PC-3 (cell line): Measurements from ENCODE around the gene ITGA4.

Source experiments
- CTCF ChIP-seq: fragments of 300-600 bp; sonication (generic); conservative IDR thresholded peaks from 2 replicates; pipeline ENCODE4 v1.5.1; 2017; ENCODE audit warnings: antibody characterized with exemption, low read depth, mild to moderate bottlenecking, low read length
- EZH2 ChIP-seq: fragments of 300-600 bp; sonication (generic); IDR thresholded peaks from one replicate; pipeline ENCODE4 v1.6.1; 2017; ENCODE audit warnings: antibody characterized with exemption, mild to moderate bottlenecking, low read length; ENCODE audit not compliant: unreplicated experiment
- EZH2phosphoT487 ChIP-seq: fragments of 300-600 bp; sonication (generic); IDR thresholded peaks from 2 replicates; pipeline ENCODE4 v1.6.1; 2018; ENCODE audit warnings: mild to moderate bottlenecking, antibody characterized with exemption, low read length, borderline replicate concordance

DNA sequence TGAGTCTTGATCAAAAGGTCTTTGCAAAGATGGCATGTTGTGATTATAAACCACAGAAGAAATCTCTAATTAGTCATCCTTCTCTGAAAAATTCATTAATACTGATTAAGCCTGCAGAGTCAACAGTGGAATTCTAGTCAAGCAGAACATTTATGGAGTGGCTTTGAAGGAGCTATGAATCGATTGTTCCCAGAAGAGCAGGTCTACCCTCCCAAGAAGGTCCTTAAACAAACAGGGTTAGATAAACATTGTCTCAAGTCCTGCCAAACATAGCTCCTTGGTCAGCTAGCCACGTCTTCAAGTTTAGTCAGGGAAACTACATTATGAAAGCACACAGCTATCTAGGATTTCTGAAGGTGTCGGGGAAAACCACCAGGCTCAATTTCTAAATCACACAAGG, 88.9 kb downstream of the ITGA4 start:
- TF ChIP-seq EZH2 (no peak), CTCF (no peak), EZH2phosphoT487 (no peak)
